ENCODE results near the gene TMEM151A.
"Not testable (repeated sequence)": the region's sequence is repeated elsewhere in the genome, so short reads cannot be mapped to it uniquely, and the experiment has no call there.

Gene TMEM151A

GRCh38 chr11:66267379-66268243 lies 24.1 kb upstream of the TMEM151A start:
- no peak for DNase-seq (ENCODE audit: low spot score)

DNA sequence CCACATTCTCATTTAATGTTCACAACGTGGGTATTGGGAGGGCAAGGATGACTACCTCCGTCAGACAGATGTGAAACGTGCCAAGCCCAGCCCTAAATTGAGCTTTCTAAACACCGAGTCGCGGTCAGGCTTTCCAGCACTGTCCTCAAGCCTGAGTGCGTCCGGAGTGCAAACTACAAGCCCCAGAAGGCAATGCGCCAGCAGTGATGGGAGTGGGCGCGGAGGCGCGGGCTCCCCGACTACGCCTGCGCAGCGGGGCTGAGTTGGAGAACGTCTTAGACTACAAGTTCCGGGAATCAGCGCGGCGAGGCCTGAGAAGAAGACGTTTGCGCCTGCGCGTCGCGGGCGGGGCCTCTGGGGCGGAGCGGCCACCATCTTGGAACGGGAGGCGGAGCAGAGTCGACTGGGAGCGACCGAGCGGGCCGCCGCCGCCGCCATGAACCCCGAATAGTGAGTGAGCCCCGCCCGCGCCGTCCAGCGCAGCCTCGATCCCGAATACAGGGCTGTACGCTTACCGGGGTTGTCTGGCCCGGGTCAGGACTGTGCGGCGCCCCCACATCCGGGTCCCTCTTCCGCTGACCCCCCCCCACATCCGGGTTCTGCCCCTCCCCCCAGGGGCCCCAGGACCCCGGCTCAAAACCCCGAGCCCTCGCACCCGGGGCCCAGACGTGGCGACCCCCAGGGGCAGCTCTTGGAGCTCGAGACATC lies 23.3 kb upstream of the TMEM151A start, which contains the start of gene RAB1B:
TSS of gene RAB1B (plus strand) at position 396 of the 708 bp plus-strand sequence. CDS start at position 437, 41 bp downstream.
- DNase-seq (ENCODE audit: low spot score), result peak; percentile 100

DNA sequence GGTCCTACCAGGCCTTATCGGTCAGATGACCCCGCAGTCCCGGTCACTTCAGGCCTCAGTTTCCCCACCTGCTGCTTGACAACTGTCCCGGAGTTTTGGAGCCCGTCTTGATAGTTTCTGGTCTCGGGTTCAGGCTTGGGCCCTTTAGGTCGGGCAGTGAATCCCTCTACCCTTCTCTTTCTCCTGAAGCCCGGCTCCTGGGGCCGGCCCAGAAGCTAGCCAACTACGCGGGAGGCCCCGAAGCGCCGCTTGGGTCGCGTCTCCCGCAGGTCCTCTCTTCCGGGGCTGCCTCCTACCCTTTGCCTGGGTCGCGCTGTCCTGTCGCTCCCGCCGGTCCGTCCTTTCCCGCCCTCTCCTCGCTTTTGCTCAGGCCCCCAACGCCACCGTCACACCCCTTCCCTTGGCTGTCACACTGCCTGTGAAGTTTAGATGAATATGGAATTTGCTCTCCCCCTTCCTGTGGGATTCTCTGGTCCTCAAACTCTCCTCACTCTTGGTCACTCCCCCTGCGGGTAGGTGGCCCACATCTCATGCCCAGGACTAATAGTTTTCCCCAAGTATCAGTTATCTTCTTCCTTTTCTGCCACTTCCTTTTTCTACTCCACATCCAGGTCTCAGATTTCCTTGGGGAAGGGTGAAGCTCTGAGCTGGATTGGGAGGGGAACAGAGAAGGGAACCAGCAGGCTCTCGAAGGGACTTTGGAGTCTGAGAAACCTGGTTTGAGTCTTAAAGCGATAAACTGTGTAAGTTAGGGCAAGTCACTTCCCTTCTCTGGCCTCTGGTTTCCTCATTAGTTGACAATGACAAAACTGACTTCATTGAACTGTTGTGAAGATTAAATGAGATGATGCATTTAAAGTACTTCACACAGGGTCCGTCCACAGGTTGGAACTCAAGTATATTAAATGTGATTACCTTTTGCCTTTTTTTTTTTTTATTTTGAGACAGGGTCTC lies 22.5 kb upstream of the TMEM151A start:
- peak; percentile 38 for DNase-seq (ENCODE audit: low spot score)

DNA sequence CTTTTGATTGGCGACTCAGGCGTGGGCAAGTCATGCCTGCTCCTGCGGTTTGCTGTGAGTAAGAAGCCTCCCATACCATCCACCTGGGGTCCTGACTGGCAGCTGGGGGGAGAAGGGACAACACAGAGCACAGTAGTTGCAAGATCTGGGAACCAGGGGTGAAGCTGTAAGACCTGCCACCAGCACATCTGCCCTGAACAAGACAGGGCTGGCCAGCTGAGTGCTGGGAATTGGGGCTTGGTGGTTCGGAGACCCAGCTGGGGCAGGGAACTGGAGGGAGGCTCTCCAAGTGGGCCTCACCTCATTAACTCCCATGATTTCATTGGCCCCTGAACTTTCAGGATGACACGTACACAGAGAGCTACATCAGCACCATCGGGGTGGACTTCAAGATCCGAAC lies 19.9 kb upstream of the TMEM151A start:
- no peak for DNase-seq (ENCODE audit: low spot score)

- no peak for DNase-seq (ENCODE audit: low spot score)
Observed at GRCh38 chr11:66272596-66272995, 19.1 kb upstream of the TMEM151A start.

- no peak for DNase-seq (ENCODE audit: low spot score)
Observed at GRCh38 chr11:66274219-66274618, 17.5 kb upstream of the TMEM151A start.

DNA sequence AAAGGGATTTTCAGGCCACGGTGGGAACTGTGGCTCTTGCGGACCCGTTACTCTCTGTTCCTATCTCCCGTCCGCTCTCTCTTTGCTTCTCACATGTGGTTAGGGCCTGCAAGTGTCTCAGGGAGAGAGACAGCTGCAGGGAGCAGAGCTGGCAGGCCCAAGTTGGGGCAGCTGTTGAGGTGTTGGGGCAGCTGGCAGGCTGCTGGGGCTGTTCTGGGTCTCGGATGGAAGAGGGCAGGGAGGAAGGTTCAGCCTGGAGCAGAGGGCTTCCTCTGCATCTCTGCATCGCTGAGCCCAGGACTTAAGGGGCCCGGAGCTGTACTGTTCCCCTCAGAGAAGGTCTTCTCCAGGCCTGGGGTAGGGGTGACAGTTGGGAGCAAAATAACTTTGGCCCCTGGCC lies 16.3 kb upstream of the TMEM151A start:
- no peak for DNase-seq (ENCODE audit: low spot score)

DNA sequence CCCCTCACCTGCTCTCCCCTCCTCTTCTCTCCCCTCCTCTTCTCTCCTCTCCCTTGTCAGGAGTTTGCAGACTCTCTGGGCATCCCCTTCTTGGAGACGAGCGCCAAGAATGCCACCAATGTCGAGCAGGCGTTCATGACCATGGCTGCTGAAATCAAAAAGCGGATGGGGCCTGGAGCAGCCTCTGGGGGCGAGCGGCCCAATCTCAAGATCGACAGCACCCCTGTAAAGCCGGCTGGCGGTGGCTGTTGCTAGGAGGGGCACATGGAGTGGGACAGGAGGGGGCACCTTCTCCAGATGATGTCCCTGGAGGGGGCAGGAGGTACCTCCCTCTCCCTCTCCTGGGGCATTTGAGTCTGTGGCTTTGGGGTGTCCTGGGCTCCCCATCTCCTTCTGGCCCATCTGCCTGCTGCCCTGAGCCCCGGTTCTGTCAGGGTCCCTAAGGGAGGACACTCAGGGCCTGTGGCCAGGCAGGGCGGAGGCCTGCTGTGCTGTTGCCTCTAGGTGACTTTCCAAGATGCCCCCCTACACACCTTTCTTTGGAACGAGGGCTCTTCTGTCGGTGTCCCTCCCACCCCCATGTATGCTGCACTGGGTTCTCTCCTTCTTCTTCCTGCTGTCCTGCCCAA lies 15.6 kb upstream of the TMEM151A start:
- no peak for DNase-seq (ENCODE audit: low spot score)

DNA sequence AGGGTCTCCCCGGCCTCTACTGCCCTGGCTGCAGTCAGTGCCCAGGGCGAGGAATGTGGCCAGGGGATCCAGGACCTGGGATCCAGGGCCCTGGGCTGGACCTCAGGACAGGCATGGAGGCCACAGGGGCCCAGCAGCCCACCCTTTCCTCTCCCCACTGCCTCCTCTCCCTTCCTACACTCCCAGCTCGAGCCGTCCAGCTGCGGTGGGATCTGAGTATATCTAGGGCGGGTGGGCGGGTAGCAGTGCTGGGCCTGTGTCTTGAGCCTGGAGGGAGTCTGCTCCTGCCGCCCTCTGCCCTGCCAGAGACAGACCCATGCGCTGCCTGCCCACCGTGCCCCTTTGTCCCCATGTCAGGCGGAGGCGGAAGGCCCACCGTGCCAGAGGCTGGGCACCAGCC lies 15.1 kb upstream of the TMEM151A start:
- DNase-seq (ENCODE audit: low spot score), result not testable (repeated sequence)

GRCh38 chr11:66277064-66277463 lies 14.6 kb upstream of the TMEM151A start:
- not testable (repeated sequence) for DNase-seq (ENCODE audit: low spot score)

- peak; percentile 29 for DNase-seq (ENCODE audit: low spot score)
Observed at GRCh38 chr11:66277471-66278362, 14.0 kb upstream of the TMEM151A start, which contains the start of gene CNIH2. Gene CNIH2 (plus strand): TSS chr11:66278175. CDS start chr11:66278457, 282 bp downstream.

GRCh38 chr11:66278363-66279091 lies 13.2 kb upstream of the TMEM151A start:
- no peak for DNase-seq (ENCODE audit: low spot score)

- DNase-seq (ENCODE audit: low spot score), result no peak
Observed at GRCh38 chr11:66279092-66279734, 12.5 kb upstream of the TMEM151A start.

GRCh38 chr11:66280428-66280827 lies 11.3 kb upstream of the TMEM151A start:
- DNase-seq (ENCODE audit: low spot score), result no peak

DNA sequence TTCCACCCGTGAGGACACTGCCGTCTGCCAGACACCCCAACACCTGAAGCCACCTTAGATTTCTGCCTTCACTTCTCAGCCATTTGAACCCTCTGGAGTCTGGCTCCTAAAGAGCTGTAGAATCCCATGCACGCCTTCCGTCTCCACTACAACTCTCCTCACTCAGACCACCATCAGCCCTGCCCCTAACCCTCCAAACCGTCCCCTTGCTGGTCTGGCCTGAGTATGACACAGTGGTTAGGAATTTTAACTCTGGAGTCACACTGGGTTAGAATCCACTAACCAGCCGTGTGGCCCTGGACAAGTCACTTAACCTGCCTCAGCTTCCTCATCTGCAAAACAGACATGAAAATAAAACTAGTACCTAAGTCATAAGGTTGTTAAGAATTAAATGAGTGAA lies 10.7 kb upstream of the TMEM151A start:
- DNase-seq (ENCODE audit: low spot score), result no peak

- DNase-seq (ENCODE audit: low spot score), result no peak
Observed at GRCh38 chr11:66281776-66282467, 9.8 kb upstream of the TMEM151A start.

DNA sequence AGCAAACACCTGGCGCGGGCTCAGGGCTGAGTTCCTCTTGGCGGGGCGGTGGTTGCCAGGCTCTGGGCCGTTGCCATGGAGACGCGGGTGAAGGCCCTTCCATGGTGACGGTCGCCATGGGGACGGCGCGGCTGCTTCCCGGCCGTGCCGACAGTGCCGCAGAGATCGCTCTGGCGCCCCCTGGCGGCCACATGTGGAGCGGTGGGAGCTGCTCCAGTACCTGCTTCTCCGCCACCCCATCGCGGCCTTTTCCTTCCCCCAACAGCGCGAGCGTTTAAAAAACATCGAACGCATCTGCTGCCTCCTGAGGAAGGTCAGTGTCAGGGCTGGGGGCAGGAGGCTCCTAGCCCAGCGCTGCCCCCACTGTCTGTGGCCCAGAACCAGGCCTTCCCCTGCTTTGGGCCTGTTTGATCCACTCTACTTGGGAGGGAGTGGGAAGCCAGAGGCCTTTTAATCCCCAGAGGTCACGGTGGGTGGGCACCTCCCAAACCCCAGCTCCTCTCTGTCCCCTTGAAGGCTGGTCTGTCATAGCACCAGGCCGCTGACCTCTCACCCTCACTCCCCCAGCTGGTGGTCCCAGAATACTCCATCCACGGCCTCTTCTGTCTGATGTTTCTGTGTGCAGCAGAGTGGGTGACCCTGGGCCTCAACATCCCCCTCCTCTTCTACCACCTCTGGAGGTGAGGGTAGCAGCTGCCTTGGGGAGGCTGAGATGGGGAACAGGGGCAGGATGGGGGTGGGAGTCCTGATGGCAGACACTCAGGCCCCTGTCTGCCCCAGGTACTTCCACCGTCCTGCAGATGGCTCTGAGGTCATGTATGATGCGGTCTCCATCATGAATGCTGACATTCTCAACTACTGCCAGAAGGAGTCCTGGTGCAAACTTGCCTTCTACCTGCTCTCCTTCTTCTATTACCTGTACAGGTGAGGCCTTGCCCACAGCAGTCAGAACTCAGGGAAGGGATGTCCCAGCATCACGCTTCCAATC lies 8.9 kb upstream of the TMEM151A start:
- peak; percentile 85 for DNase-seq (ENCODE audit: low spot score)
